Mucosa of descending colon (tissue), 3 donors: ENCODE data around the gene RNF215. TPM values are rescaled to one million over a fixed set of nuclear protein-coding genes. Genes with fewer than 3 reads are reported as not detected.

Experiments
- ATAC-seq: fragments of 200-7000 bp; cut with Tn5 transposase; one replicate; pipeline ENCODE4 v1.9.1; 2020; ENCODE audit warnings: mild to moderate bottlenecking, moderate library complexity
- DNase-seq, 3 donors: peaks; one replicate each; pipeline ENCODE4 v3.0.0-alpha.2; 2020
- H3K36me3 ChIP-seq: fragments of 200-600 bp; one replicate; pipeline ENCODE4 v1.8.0; 2021; ENCODE audit warnings: low read depth, mild to moderate bottlenecking
- H3K4me1 ChIP-seq: fragments of 200-600 bp; one replicate; pipeline ENCODE4 v1.8.0; 2021; ENCODE audit warnings: low read depth, mild to moderate bottlenecking
- H3K4me3 ChIP-seq: fragments of 200-600 bp; one replicate; pipeline ENCODE4 v1.8.0; 2021; ENCODE audit warnings: mild to moderate bottlenecking
- H3K9me3 ChIP-seq: fragments of 200-600 bp; one replicate; pipeline ENCODE4 v1.8.0; 2021; ENCODE audit warnings: mild to moderate bottlenecking
- intact Hi-C, 2 donors: fragments of 100-400 bp; cut with DNase I in 1 of 2; cut with micrococcal nuclease in 1 of 2; formaldehyde crosslinking; loops; one replicate each; pipeline versions ENCODE4 v1.11.0 to v1.11.1; 2022; cut with DNase I, micrococcal nuclease
- total RNA-seq, 3 donors: library from RNA; stranded (reverse); fragmentation: NEBNext Ultra II Directional in 2 of 3; extraction: Animal tissue kit (Norgen Biotek cat#: 25700) in 2 of 3; gene quantifications; one replicate each; pipeline versions ENCODE4 v1.2.1 to v1.2.4, GENCODE V29; 2021 to 2023
- TF ChIP-seq, protein P1 (sequence below): fragments of 200-600 bp; IDR thresholded peaks from one replicate; pipeline ENCODE4 v1.8.0; 2022; ENCODE audit warnings: antibody characterized with exemption, mild to moderate bottlenecking
- donor health status: DM: no; HTN: no; CAD: no; lungs with moderate emphysema.
- donor health status: DM: no; HTN: no; CAD: no.
- donor health status: DM: no; HTN: yes; CAD: no.

The RNF215 gene
- total RNA-seq, 3 donors from 2014 or later, result 9.0 to 14.2 (median 9.1) TPM

DNA sequence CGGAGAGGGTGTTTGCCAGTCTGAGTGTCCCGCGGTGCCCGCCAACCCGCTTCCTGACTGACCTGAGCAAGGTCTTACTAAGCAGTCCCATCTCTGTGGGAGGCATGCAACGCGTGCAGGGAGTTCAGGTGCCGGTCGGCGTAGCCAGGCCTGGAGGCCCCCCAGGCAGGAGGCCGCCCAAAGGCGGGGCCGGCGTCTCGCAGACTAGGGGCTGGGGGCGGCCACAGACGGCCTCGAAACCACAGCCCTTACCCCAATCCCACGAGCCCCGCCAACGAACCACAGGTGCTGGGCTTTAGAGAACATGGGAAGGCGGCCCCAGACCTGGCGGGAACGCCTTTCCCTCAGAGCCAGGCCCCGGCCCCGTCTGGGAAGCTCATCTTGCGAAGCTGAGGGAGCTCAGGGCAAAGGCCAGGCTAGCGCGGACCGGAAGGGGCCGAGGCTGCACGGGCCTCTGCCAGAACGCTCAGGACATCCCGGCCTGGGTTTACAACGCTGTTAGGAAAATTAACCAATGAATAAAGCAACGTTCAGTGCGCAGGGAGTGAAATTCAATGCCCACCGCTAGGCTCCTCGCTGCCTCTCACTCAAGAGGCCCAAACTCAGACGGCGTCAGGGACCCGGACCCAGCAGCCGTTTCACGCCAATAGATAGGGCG lies 36.2 kb upstream of the RNF215 start:
- Histone ChIP-seq H3K9me3 (no peaks in the 10 kb centered on the region), H3K4me3 (peak overlapping the region; percentile 36), H3K4me1 (peaks cover 39% of the 10 kb centered on the region), H3K36me3 (no peaks in the 10 kb centered on the region)
- ATAC-seq, result peak; percentile 65
- DNase-seq, result peak; percentile 57 to 88 (median 85)
- intact Hi-C loops, result no loop called here
- TF ChIP-seq, protein P1, sequence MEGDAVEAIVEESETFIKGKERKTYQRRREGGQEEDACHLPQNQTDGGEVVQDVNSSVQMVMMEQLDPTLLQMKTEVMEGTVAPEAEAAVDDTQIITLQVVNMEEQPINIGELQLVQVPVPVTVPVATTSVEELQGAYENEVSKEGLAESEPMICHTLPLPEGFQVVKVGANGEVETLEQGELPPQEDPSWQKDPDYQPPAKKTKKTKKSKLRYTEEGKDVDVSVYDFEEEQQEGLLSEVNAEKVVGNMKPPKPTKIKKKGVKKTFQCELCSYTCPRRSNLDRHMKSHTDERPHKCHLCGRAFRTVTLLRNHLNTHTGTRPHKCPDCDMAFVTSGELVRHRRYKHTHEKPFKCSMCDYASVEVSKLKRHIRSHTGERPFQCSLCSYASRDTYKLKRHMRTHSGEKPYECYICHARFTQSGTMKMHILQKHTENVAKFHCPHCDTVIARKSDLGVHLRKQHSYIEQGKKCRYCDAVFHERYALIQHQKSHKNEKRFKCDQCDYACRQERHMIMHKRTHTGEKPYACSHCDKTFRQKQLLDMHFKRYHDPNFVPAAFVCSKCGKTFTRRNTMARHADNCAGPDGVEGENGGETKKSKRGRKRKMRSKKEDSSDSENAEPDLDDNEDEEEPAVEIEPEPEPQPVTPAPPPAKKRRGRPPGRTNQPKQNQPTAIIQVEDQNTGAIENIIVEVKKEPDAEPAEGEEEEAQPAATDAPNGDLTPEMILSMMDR, result no peak

DNA sequence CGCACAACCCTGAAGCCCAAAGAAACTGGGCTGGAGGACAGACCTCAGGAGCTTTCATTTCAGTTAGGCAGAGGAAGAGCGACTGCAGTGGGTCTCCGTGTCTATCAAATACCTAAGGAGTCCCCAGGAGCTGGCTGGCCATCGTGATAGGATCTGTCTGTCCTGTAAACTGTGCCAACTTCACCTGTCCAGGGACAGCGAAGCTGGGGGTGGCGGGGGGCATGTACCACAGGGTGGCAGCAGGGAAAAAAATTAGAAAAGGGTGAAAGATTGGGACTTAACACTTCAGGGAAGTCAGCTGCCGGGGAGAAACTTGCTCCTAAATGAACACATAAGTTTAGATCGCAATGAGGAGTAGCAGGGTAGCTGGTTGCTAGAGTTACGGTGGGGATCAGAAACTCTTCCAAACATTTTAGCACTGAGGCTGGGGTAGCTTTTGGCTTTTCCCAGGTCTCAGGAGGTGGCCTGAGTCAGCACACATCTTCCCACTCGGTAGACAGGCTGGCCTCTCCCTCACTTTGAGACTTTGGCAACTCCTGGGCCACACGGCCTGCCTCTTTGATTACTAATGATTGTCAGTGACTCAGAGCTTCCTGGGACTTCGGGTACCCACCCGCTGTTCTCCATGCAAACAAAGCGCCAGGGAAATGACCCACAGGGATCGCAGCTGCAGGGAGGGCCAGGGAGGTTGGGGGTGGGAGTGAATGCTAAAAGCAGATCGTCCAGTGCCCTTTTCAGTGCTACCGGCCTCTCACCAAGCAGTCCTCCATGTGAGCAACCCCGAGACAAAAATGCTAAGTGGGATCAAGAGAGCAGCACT lies 35.5 kb upstream of the RNF215 start:
- TF ChIP-seq, protein P1, result no peak
- ATAC-seq (peak; percentile 56), DNase-seq (peak; percentile 62 to 82 (median 76))
- Histone ChIP-seq H3K36me3 (no peaks in the 10 kb centered on the region), H3K9me3 (no peaks in the 10 kb centered on the region), H3K4me3 (peak overlapping the region; percentile 36), H3K4me1 (peaks cover 39% of the 10 kb centered on the region)
- intact Hi-C loops, result no loop called here

DNA sequence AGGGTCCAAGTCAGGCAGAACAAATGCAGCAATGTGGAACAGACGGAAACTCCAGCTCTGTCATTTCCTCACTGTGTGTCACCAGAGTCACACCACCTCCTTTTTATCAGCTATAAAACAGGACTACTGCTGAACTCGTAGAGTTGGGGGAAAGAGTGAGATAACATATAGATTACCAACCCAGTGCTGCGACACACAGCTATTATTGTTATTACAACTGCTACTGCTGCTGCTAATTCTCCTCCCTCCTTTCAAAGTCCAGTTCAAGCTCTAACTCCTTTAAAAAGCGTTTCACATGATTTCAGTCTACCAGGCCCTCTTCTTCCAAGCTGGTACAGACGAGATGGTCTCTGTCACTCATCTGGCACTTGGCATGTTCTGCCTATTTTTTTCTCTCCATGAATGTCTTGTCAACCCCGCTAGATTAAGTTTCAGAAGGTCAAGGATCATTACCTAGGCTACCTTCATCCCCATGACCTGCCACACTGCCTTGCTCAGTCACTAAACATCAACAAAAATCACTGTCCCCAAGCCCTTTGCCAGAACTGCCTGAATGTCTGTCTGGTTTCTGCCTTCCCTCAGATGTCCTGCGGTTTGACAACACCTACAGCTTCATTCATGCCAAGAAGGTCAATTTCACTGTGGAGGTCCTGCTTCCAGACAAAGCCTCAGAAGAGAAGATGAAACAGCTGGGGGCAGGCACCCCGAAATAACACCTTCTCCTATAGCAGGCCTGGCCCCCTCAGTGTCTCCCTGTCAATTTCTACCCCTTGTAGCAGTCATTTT lies 34.7 kb upstream of the RNF215 start:
- ATAC-seq (peak; percentile 7), DNase-seq (no peak)
- TF ChIP-seq, protein P1, result no peak
- intact Hi-C loops, result no loop called here
- Histone ChIP-seq H3K4me1 (peaks cover 39% of the 10 kb centered on the region), H3K36me3 (no peaks in the 10 kb centered on the region), H3K9me3 (no peaks in the 10 kb centered on the region), H3K4me3 (no peak overlapping the region)

DNA sequence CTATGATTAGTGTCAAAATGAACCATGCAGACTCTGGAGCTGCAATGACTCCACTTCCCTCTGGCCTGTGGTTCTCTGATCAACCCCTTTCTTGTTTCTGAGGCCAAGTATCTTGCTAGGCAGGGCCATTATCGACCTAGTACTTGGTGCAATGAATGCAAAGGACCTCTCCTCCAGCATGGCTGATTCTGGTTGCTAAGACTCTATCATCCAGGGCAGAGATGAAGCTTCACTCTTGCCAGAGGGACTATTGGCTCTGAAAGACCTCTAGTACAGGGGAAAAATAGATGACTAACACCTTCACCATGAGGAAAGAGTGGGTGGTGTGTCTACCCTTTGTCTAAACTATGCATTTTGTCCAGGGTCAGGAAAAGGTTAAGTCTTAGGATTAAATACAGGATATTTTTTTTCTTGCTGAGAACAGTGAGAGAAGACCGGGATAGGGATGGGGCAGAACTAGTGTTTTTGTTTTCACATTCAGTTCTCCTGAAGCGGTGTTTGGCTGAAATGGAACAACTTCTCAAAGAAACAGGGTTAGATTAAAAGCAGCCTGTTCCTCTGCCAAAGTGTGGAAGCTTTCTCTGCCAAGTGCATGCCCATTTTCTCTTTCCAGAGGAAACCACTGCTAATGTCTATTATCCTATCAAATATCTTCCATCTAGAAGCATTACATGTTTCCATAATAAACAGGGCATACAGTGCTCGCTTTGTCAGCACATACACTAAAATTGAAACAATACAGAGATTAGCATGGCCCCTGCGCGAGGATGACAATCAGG lies 33.3 kb upstream of the RNF215 start:
- DNase-seq, result no peak
- TF ChIP-seq, protein P1, result no peak
- H3K36me3 ChIP-seq, result no peaks in the 10 kb centered on the region
- no peaks in the 10 kb centered on the region for H3K9me3 ChIP-seq
- no peak overlapping the region for H3K4me3 ChIP-seq
- peaks cover 41% of the 10 kb centered on the region for H3K4me1 ChIP-seq
- intact Hi-C loops, result no loop called here
- no peak for ATAC-seq

DNA sequence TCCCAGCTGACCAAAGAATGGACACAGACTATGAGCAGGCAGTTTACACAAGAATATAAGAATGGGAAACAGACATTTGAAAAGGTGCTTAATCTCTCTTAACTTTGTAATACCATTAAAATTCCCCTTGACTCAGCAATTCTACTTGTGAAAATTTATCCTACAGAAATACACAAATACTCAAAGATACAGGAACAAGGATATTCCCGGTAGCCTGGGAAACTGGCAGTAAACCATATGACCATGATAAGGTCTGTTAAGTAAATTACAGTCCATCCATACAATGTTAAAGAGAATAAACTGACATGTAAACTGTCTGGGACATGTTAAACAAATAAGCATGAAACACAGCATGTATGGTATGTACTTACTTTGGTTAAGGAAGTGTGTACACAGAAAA lies 29.6 kb upstream of the RNF215 start:
- Histone ChIP-seq H3K36me3 (no peaks in the 10 kb centered on the region), H3K4me3 (no peak overlapping the region), H3K9me3 (no peaks in the 10 kb centered on the region), H3K4me1 (peaks cover 13% of the 10 kb centered on the region)
- intact Hi-C loops, result no loop called here
- TF ChIP-seq, protein P1, result no peak
- no peak for DNase-seq
- peak; percentile 62 for ATAC-seq
